HG03135 (cell line): Measurements from ENCODE around the gene TMEM132C.

Source experiments
- ATAC-seq: cut with Tn5 transposase; IDR thresholded peaks from one replicate; pipeline ENCODE4 v1.9.1; 2021; ENCODE audit warnings: mild to moderate bottlenecking, moderate library complexity; ENCODE audit not compliant: unreplicated experiment

The TMEM132C gene

GRCh38 chr12:128752386-128752785, 485.4 kb downstream of the TMEM132C start:
- no peak for ATAC-seq

- no peak for ATAC-seq
Observed at GRCh38 chr12:128753438-128753837, 486.5 kb downstream of the TMEM132C start.

- no peak for ATAC-seq
Observed at GRCh38 chr12:128754275-128754674, 487.3 kb downstream of the TMEM132C start.

- ATAC-seq, result no peak
Observed at GRCh38 chr12:128755566-128755965, 488.6 kb downstream of the TMEM132C start.
